Fibroblast of lung (primary cell): Measurements from ENCODE around the gene RUNDC3A. TPM values are rescaled to one million over a fixed set of nuclear protein-coding genes. Genes with fewer than 3 reads are reported as not detected.

Source experiments
- DNase-seq, 2 donors: peaks; one replicate each; pipeline versions ENCODE4 v3.0.0 to v3.0.0-alpha.2; 2010; ENCODE audit warnings: low read depth in 2 of 2
- H2AFZ ChIP-seq: 2 replicates; pipeline ENCODE4 v1.5.1; 2012; ENCODE audit warnings: low read length, control low read depth, inconsistent platforms
- H3K27ac ChIP-seq: 2 replicates; pipeline ENCODE4 v1.5.1; 2011; ENCODE audit warnings: low read length, control low read depth; ENCODE audit not compliant: insufficient read depth
- H3K27me3 ChIP-seq: 2 replicates; pipeline ENCODE4 v1.5.1; 2011; ENCODE audit warnings: mild to moderate bottlenecking, low read length; ENCODE audit not compliant: control insufficient read depth, insufficient read depth
- H3K36me3 ChIP-seq: 2 replicates; pipeline ENCODE4 v1.5.1; 2011; ENCODE audit warnings: low read length; ENCODE audit not compliant: control insufficient read depth, insufficient read depth
- H3K4me1 ChIP-seq: 2 replicates; pipeline ENCODE4 v1.5.1; 2011; ENCODE audit warnings: low read length; ENCODE audit not compliant: control insufficient read depth, insufficient read depth; ENCODE audit errors: extremely low read depth
- H3K4me2 ChIP-seq: 2 replicates; pipeline ENCODE4 v1.5.1; 2011; ENCODE audit warnings: low read length, control low read depth; ENCODE audit not compliant: insufficient read depth; ENCODE audit errors: extremely low read depth
- H3K4me3 ChIP-seq, 4 experiments: fragments of 200-600 bp in 1 of 4; sonication (generic) in 1 of 4; replicated peaks in 1 of 4; 2 replicates each; pipeline ENCODE4 v1.5.1; 2011 to 2016; ENCODE audit warnings: low read length in 4 of 4, low read depth in 3 of 4, mild to moderate bottlenecking in 3 of 4, control low read depth in 2 of 4, inconsistent platforms in 1 of 4, mixed read lengths in 1 of 4; ENCODE audit not compliant: insufficient read depth in 1 of 4; ENCODE audit errors: control extremely low read depth in 1 of 4
- H3K79me2 ChIP-seq: 2 replicates; pipeline ENCODE4 v1.5.1; 2012; ENCODE audit warnings: mild to moderate bottlenecking, low read length, inconsistent platforms; ENCODE audit not compliant: control insufficient read depth, insufficient read depth
- H3K9ac ChIP-seq: 2 replicates; pipeline ENCODE4 v1.5.1; 2011; ENCODE audit warnings: mild to moderate bottlenecking, low read length, control low read depth; ENCODE audit not compliant: insufficient read depth
- H3K9me3 ChIP-seq: 2 replicates; pipeline ENCODE4 v1.5.1; 2012; ENCODE audit warnings: low read depth, low read length; ENCODE audit not compliant: control insufficient read depth, insufficient read depth
- H4K20me1 ChIP-seq: 2 replicates; pipeline ENCODE4 v1.5.1; 2011; ENCODE audit warnings: low read length; ENCODE audit not compliant: control insufficient read depth, insufficient read depth; ENCODE audit errors: extremely low read depth
- CTCF ChIP-seq, 2 donors: IDR thresholded peaks in 1 of 2; conservative IDR thresholded peaks in 1 of 2; 1 replicate in 1 of 2; 2 replicates in 1 of 2; pipeline ENCODE4 v1.5.1; 2011 to 2012; ENCODE audit warnings: low read length in 2 of 2, control low read depth in 1 of 2, inconsistent platforms in 1 of 2, low read depth in 1 of 2, mild to moderate bottlenecking in 1 of 2
- EZH2 ChIP-seq: IDR thresholded peaks from 2 replicates; pipeline ENCODE4 v1.5.1; 2012; ENCODE audit warnings: low read length, control low read depth, mild to moderate bottlenecking; ENCODE audit errors: missing control alignments
- polyA plus RNA-seq, 2 donors: library from polyadenylated mRNA; depleted of rRNA in 1 of 2; stranded (reverse) in 1 of 2; unstranded in 1 of 2; fragments of >200 nt; gene quantifications; 2 replicates each; pipeline ENCODE4 v1.2.1, GENCODE V29; 2011 to 2012; ENCODE audit warnings: missing spikeins in 1 of 2
- total RNA-seq: library from RNA; depleted of rRNA; stranded (reverse); fragments of >200 nt; gene quantifications from 2 replicates; pipeline ENCODE4 v1.2.1, GENCODE V29; 2014

The RUNDC3A gene
- total and polyA plus RNA-seq, 2 donors (not counting 1 experiment from before 2014, with no cell fraction given) = not detected

- Histone ChIP-seq H2AFZ (no peak overlapping the region), H4K20me1 (no peaks in the 10 kb centered on the region), H3K27me3 (peaks cover 29% of the 10 kb centered on the region), H3K36me3 (peaks cover 7% of the 10 kb centered on the region), H3K27ac (no peak overlapping the region), H3K4me2 (no peak overlapping the region), H3K4me3 (no peak overlapping the region), H3K9me3 (no peaks in the 10 kb centered on the region), H3K9ac (no peak overlapping the region), H3K79me2 (no peaks in the 10 kb centered on the region), H3K4me1 (no peaks in the 10 kb centered on the region)
- TF ChIP-seq EZH2 (no peak), CTCF (conservative IDR thresholded peaks at IDR 0.05 in 1 of 2, IDR thresholded peaks at IDR 0.05 in 1 of 2; ENCODE audit: low read depth in 1 of 2, low read length in 2 of 2) (no peak)
- no peak for DNase-seq
These were observed 9.1 kb downstream of the RUNDC3A start for GRCh38 chr17:44317545-44317944.

DNA sequence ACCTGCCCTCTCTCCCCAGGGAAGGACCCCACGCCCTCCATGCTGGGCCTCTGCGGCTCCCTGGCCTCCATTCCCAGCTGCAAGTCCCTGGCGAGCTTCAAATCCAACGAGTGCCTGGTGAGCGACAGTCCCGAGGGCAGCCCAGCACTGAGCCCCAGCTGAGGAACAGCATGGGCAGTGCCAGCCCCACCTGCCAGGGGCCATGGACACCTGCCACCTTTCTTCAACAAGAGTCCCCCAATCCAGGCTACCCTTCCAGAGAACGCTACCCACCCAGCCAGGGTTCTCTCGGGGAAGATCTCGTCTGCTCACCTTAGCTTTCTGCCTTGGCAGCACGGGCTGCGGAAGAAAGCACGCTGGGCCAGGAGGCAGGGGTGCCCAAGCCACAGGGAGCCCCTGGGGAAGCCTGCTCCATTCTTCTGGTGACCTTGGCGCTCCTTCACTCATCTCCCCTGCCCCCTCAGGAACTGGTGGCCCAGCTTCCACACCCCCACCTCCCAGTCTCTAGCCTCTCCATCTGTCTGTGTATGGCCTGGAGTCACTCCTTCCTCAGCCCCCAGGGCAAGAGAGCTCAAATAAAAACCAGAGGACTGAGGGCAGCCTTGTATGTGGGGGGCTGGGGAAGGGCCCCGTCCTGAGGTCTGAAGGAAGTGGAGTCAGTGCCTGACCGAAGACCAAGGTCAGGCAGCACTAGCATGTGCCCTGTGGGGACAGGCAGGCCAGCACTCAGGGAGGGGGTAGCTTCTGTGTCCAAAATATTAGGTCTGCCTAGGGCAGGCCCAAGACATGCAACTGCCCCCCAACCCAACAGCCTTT is 9.9 kb downstream of the RUNDC3A start:
- Histone ChIP-seq H3K79me2 (no peaks in the 10 kb centered on the region), H3K27ac (no peak overlapping the region), H3K4me2 (no peak overlapping the region), H3K9ac (no peak overlapping the region), H3K27me3 (peaks cover 29% of the 10 kb centered on the region), H3K4me1 (no peaks in the 10 kb centered on the region), H3K4me3 (no peak overlapping the region), H3K36me3 (peaks cover 7% of the 10 kb centered on the region), H2AFZ (no peak overlapping the region), H3K9me3 (no peaks in the 10 kb centered on the region), H4K20me1 (no peaks in the 10 kb centered on the region)
- TF ChIP-seq CTCF (conservative IDR thresholded peaks at IDR 0.05 in 1 of 2, IDR thresholded peaks at IDR 0.05 in 1 of 2; ENCODE audit: low read depth in 1 of 2, low read length in 2 of 2) (no peak), EZH2 (no peak)
- no peak for DNase-seq

DNA sequence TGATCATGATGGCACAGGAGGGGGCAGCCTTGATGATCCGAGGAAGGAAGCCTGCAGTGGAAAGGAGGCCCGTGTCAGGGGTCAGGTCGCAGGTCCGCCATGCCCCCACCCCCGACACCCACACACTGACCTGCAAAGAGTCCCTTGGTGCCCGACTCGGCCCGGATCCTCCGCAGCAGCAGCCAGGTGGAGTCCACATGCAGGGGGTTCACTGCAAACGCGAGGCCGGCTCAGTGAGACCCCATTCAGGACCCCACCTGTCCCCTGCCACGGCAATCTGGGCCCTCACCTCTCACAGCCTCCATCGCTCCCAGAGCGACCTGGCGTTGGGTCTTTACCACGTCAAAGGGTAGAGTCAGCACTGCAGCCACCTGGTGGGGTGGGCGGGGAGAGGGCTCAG is 11.7 kb downstream of the RUNDC3A start:
- TF ChIP-seq EZH2 (no peak), CTCF (conservative IDR thresholded peaks at IDR 0.05 in 1 of 2, IDR thresholded peaks at IDR 0.05 in 1 of 2; ENCODE audit: low read depth in 1 of 2, low read length in 2 of 2) (no peak)

More for the DNA sequence above, 11.7 kb downstream of the RUNDC3A start:
- no peak overlapping the region for H3K9ac ChIP-seq
- H3K9me3 ChIP-seq = no peaks in the 10 kb centered on the region
- H3K27me3 ChIP-seq = peaks cover 15% of the 10 kb centered on the region
- no peaks in the 10 kb centered on the region for H4K20me1 ChIP-seq
- no peak overlapping the region for H3K4me3 ChIP-seq
- DNase-seq = no peak
- no peaks in the 10 kb centered on the region for H3K4me1 ChIP-seq
- H3K4me2 ChIP-seq = no peak overlapping the region
- H3K27ac ChIP-seq = no peak overlapping the region
- H3K36me3 ChIP-seq = peaks cover 7% of the 10 kb centered on the region
- peaks cover 6% of the 10 kb centered on the region for H3K79me2 ChIP-seq
- no peak overlapping the region for H2AFZ ChIP-seq
